CD4-positive, alpha-beta T cell treated with Interleukin-17A for 1 hour (primary cell): ENCODE data around the gene PDP2.
"Not testable (repeated sequence)": the region's sequence is repeated elsewhere in the genome, so short reads cannot be mapped to it uniquely, and the experiment has no call there.

ENCODE experiments used
- DNase-seq: peaks from one replicate; pipeline ENCODE4 v3.0.0-alpha.2; 2020

Gene PDP2

DNA sequence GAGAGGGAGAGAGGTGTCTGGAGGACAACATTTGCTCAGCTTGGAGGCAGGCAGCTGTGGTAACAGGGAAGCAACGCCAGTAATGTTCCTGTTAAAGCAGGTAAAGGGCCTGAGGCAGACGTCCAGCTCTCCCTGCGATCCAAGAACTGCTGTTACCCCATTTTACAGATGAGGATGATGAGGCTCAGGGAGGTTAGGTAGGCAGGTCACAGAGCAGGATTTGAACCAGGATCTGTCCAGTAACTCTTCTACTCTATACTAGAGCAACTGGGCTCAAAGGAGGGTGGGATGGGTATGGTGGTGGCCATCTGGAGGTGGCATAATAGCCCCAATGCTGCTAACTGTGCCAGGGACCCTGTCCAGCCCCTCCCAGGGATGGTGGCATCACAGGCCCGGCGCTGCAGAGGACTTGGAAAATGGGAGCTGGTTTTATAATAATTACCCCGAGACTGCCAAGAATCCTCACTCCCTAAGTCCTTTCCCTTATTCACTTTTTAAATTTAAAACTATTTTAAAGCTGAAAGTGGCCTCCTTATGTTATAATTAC, 24.1 kb upstream of the PDP2 start:
- DNase-seq: no peak

DNA sequence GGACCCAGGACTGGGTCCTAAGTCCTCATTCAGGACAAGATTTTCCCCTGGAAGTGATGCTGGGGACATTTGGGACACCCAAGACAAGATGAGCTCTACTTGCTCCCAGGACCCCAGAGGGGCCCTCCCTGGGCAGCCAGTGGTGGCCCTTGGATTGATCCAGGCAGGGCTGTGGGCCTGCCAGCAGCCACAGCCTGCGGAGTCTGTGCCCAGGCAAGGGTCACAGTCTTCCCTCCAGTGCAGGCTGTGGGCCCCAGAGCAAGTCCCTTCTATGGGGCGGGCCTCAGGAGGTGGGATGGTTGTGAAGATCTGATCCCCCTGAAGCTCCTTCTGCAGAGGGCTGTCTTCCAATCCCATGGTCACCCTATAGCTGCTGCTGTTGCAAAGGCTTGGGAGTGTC, 23.5 kb upstream of the PDP2 start:
- no peak for DNase-seq

- DNase-seq: no peak
Observed at GRCh38 chr16:66857437-66857836, 22.9 kb upstream of the PDP2 start.

GRCh38 chr16:66858740-66859396, 21.4 kb upstream of the PDP2 start:
- no peak for DNase-seq

DNA sequence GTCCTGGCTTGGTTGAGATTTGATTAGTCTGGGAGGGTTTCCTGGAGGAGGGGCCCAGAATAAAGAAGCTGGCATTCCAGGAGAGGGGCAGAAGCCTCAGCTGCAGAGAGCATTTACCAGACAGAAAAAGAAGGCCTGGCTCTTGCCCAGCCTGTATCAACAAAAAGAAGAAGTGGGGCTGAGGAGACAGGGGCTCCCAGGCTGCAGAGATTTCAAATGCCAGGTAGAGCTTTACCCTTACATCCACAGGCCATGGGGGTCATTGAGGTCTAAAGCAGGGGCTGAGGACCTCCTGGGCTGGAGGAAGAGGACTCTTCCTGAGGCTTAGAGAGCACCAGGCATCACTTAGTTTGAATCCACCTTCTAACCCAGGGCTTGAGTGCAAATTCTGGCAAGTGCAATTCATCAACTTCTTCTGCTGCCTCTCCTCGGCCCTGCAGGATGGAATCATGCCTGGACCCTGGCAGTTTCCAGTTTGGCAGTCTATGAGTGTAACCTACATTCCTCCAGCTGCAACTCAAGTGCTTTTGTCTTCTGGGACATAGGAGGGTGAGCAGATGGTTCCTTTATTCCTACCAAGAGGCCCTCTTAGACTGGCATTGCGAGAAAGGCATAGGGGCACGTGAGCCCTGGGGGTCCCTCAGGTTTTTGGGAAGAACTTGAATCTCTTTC, 20.8 kb upstream of the PDP2 start:
- no peak for DNase-seq

GRCh38 chr16:66862023-66862520, 18.2 kb upstream of the PDP2 start:
- no peak for DNase-seq

DNA sequence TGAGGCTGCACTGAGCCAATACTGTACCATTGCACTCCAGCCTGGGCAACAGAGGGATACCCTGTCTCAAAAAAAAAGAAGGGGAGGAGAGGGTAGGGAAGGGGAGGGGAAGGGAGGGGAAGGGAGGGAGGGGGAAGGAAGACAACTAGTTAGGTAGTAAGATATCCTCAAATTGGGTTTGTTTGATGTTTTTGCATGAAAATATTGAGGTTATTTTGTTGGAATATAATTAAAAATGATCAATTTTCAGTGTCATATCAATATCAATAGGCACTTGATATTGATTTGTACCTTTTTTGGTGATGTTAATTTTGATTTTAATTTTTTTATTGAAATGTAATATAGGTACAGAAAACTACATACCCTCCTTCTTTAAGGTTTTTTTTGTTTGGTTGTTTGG, 16.6 kb upstream of the PDP2 start:
- DNase-seq: no peak

DNA sequence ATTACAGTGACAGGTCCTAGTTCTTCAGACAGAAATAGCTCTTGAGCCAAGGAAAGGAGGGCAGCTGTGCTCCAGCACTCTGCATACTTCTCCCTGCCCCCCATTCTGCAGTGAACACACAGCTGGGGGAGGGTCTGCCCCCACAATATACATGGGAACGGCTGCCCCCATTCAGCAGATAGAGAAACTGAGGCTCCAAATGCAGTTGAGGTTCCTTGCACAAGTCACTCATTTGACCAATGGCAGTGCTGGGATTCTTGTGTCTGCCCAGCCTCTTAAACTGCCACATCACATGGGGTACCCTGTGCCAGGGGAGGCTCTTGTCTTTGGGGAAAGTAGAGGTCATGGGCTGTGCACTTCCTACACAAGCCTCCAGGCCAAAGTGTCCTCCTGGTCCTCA, 10.9 kb upstream of the PDP2 start:
- no peak for DNase-seq

DNA sequence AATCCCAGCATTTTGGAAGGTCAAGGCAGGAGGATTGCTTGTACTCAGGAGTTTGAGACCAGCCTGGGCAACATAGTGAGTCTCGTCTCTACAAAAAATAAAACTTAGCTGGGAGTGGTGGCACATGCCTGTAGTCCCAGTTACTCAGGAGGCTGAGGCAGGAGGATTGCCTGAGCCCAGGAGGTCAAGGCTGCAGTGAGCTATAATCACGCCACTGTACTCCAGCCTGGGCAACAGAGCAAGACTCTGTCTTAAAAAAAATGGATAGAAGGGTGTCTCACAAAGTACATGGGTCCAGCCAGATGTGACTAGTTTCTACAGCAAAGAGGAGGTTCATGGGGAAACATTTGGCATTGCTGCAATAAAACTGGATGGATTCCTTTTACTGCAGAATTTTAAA, 9.0 kb upstream of the PDP2 start:
- not testable (repeated sequence) for DNase-seq

DNA sequence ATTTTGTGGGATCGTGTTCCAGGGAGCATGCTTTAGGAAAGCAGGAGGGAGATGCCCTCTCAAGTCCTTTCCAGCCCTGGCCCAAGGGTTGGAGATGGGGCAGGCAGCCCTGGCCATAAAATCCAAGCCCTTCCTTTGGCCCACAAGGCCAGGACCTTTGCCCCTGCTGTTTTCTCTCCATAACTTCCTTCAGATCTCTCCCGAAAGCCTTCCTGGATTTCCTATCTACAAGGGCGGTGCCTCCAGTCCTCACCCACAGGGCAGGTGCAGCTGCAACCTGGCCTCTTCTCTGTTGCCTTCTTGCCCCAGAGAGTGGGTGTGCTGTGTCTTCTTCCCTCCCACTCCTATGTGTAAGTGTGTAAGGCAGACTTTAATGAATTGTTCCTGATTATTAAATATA, 8.5 kb upstream of the PDP2 start:
- no peak for DNase-seq

- DNase-seq: no peak
Observed at GRCh38 chr16:66872559-66872942, 7.8 kb upstream of the PDP2 start.

GRCh38 chr16:66872943-66873684, 7.2 kb upstream of the PDP2 start:
- peak; percentile 90 for DNase-seq

- no peak for DNase-seq
Observed at GRCh38 chr16:66873685-66874055, 6.6 kb upstream of the PDP2 start.

GRCh38 chr16:66874079-66874775, 6.1 kb upstream of the PDP2 start:
- DNase-seq: peak; percentile 7

GRCh38 chr16:66878067-66878466, 2.2 kb upstream of the PDP2 start:
- DNase-seq: peak; percentile 4

GRCh38 chr16:66881014-66881417, 701 bp downstream of the PDP2 start:
- no peak for DNase-seq

DNA sequence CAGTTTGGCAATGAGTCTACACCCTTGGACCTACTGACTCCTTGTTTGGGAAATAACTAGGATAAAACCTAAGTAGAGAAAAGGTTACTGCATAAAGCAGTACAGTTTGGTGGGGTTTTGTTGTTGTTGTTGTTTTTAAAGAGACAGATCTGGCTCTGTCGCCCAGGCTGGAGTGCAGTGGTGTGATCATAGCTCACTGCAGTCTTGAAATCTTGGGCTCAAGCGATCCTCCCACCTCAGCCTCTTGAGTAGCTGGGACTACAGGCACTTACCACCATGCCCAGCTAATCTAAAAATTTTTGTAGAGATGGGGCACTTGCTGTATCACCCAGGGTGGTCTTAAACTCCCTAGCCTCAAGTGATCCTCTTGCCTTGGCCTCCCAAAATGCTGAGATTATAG, 1.2 kb downstream of the PDP2 start:
- no peak for DNase-seq

GRCh38 chr16:66881964-66882508, 1.7 kb downstream of the PDP2 start:
- DNase-seq: no peak

- DNase-seq: no peak
Observed at GRCh38 chr16:66882702-66883101, 2.4 kb downstream of the PDP2 start.

GRCh38 chr16:66885491-66885890, 5.2 kb downstream of the PDP2 start:
- no peak for DNase-seq

DNA sequence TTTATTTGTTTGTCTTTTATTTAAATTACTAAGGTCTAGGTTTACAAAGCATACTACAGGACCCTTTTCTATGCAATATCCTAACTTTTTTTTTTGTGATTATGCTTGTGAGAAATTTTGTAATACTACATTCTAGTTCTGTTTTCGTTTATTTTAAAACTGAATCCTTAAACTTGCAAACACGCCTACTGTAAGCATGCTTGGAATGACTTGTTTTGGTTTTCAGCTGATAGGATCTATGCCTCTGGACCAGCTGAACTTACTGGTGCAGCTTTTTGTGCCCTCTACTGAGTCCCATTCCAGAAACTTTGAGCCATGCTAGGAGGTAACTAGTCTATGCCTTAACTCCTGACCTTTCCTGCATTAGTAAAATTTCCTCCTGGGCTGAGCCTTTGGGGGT, 6.0 kb downstream of the PDP2 start:
- no peak for DNase-seq

DNA sequence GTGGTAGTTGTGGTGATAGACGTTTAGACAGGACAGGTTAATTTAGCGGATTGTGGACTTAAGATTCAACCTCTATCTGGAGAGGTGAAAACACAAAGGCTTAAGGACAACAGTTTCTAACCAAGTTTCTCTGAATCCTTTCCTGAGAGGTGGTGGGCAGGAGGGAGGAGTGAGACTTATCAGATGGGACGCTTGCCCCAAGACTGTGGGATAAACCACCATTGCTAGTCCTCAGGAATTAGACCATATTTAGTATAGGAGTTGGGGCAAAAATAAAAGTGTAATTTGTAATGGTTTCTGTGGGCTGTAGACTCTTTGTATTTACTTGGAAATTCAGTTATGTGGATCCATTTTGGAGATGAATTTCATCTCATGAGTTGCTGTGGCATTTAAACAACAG, 6.6 kb downstream of the PDP2 start:
- DNase-seq: no peak
